HG03175 (cell line): ENCODE data around the gene MICAL3.

ENCODE experiments used
- ATAC-seq: cut with Tn5 transposase; IDR thresholded peaks from one replicate; pipeline ENCODE4 v1.9.1; 2021; ENCODE audit warnings: mild to moderate bottlenecking, moderate library complexity; ENCODE audit not compliant: unreplicated experiment

Gene MICAL3

GRCh38 chr22:17785185-17786184 lies 238.9 kb downstream of the MICAL3 start:
- ATAC-seq = no peak

GRCh38 chr22:17784776-17785175 lies 239.6 kb downstream of the MICAL3 start:
- no peak for ATAC-seq

- no peak for ATAC-seq
Observed at GRCh38 chr22:17783773-17784480, 240.4 kb downstream of the MICAL3 start.

DNA sequence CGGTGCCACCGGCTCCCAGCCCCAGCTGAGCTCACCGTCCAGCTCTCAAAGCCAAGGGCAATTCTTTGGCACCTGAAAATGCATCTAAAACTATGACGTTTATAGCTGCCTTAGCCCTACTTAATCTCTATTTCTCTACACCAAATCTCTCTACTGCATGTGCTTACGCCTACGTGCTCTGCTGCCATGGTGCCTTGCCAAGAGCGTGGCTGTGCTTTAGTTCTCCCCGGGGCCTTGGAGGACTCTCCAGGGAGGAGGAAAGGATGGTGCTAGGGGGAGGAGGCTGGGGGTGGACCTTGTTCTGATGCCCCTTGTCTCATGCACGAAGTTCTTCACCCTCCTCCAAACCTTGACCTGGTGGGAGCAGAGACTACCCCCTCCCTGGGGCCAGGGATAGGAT lies 241.0 kb downstream of the MICAL3 start:
- no peak for ATAC-seq

GRCh38 chr22:17782621-17783020 lies 241.7 kb downstream of the MICAL3 start:
- ATAC-seq = no peak

DNA sequence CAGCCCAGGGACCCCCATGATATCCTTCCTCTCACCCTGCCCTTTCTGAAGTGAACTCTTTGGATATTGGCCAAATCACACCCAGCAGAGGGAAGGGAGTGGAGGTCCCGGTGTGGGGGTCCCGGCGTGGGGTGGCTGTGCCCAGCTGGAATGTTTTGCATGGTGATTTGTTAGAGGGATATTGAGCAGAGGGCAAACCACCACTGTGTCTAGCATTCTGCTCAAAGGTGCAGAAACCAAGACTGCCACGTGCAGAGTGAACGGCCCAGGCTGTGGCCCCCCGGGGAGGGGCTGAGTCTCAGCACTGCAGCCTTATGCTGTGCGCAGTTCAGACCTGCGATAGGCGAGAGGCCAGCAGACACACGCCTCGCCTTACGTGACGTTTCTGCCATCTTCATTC lies 242.2 kb downstream of the MICAL3 start:
- no peak for ATAC-seq

DNA sequence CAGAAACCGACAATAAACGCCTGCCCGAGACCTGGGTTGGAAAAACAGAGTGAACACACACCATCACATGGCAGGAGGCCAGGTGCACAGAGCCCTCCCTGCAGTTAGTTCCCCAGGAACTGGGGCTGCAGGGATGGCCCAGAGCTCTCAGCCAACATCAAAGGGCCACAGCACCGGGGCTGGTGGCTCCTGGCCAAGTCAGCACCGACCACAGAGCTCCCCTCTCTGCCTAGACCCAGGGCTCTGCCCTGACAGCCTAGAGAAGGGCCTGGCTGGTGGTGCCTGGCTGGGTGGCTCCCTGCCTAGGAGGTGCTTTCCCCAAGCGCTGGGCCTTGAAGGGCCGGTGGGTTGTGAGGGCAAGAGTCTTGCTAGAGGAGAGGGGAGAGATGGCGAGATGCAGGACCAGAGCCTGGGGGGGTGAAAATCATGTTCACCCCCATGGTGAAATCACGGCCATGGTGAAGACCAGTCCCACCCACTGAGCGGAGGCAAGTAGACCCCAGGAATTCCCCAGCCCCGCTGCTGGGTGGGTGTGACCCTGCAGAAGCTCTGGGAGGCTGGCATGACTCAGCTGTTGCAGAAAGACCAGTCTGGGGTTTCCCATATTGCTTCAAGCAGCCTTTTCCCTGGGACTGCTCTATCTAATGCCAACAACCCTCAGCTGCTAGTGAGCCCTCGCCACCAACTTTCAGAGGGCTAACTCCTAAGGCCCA lies 242.9 kb downstream of the MICAL3 start:
- no peak for ATAC-seq

DNA sequence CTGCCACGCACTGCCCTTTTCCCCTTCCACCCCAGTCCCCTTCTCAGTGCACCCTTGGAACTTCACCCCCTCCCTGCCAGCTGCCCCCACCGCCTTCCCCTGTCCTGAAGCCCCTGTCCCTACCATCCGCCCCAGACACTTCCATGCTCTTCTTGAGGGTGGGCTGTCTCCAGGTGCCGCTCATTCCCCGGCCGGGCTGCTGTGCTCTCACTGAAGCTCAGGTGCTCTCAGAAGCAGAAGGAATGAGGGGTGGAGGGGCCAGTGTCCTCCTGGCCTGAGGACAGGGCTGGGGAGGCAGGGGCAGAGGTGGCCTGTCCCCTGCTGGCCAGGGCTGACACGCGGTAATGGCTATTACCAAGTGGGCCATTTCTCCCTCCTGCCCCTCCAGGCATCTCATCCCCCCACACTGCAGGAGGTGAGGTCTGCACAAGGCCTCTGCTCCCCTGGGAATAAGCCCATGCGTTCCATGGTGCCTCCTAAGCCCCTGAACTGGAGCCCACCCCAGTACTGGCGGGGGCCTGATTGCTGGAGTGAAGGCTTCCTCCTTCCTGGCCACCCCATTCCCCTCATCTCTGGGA lies 243.5 kb downstream of the MICAL3 start:
- no peak for ATAC-seq

DNA sequence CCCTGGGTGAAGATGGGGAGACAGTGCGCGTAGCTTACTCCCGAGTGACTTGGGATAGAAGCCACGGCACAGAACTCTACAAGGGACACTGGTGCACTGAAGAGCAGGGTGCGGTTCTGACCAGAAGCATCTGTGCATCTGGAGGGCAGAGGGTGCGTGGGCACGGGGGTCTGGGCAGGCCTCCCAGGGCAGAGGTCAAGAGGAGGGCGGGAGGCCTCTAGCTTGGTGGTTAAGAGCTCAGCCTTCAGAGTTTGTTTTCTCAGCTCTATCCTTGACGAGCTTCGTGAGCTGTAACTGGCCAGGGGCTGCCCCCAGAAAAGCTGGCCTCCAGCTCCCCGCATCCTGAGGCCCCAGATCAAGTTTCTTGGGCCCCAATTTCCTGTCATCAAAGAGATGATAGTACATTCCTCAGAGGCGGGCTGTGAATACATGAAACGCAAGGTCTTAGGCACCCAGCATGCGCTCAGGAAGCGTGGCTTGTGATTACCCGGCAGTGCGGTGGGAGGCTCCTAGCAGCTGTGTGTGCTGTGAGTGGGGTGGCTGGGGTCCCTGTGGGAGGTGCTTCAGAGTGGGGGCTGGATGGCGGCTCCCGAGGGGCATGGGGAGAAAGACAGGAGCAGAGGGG lies 244.1 kb downstream of the MICAL3 start:
- ATAC-seq = no peak

DNA sequence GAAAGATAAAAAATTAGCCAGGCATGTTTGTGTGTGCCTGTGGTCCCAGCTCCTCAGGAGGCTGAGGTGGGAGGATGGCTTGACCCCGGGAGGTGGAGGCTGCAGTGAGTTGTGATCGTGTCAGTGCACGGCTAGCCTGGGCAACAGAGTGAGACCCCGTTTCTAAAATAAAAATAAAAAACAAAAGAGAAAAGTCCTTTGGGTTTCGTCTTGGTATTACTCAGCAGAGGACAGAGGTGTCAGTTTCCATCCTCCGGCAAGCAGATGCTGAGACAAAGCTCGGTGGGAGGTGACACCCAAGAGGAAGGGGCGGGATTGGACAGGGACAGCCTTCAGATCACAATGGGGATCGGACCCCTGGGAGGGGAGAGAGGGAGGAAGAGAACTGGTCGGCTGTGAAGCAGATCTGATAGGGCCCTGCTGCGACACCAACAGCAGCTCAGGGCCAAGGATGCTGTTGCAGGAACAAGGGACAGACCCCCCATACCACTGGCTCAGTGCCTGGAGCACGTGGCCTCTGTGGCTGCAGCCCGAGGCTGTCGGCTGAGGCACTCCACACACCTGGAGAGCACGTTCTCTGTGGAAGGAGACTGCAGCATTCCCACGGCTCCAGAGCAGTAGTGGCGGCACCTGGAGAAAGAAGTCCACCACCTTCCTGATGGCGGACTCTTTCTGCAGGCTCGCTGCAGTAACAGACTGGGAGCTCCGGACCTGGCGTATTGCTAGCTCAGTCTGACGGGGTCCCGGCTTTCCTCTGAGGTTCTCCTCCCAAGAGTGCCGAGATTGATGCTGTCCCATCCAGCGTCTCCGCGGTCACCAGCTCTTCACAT lies 244.9 kb downstream of the MICAL3 start:
- peak; percentile 47 for ATAC-seq

DNA sequence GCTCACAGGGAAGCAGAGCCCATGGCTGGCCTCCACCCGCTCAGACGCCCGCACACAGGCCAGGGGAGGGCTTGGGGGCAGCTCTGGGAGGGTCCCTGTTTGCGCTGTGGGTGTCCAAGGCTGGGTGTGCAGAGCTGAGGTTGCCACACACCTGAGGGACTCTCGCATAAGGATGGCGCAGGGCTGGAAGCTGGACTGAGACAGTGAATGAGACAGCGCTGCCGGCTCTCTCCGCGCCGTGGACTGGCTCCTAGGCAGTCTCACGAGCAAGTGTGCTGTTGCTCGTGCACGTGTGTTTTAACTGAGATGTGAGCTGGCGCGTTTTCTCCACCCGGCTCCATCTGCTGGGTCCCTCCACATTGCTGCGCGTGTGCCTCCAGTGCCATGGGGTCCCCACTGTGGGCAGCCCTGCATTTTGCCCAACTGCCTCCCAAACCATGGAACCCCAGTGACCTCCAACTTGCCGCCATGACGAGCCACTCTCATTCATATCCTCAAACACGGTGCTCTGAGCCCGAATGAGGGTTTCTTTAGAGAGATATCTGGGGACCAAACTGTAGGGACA lies 245.9 kb downstream of the MICAL3 start:
- no peak for ATAC-seq

GRCh38 chr22:17777717-17778044 lies 246.7 kb downstream of the MICAL3 start:
- no peak for ATAC-seq

GRCh38 chr22:17777005-17777716 lies 247.2 kb downstream of the MICAL3 start:
- ATAC-seq = peak; percentile 35

DNA sequence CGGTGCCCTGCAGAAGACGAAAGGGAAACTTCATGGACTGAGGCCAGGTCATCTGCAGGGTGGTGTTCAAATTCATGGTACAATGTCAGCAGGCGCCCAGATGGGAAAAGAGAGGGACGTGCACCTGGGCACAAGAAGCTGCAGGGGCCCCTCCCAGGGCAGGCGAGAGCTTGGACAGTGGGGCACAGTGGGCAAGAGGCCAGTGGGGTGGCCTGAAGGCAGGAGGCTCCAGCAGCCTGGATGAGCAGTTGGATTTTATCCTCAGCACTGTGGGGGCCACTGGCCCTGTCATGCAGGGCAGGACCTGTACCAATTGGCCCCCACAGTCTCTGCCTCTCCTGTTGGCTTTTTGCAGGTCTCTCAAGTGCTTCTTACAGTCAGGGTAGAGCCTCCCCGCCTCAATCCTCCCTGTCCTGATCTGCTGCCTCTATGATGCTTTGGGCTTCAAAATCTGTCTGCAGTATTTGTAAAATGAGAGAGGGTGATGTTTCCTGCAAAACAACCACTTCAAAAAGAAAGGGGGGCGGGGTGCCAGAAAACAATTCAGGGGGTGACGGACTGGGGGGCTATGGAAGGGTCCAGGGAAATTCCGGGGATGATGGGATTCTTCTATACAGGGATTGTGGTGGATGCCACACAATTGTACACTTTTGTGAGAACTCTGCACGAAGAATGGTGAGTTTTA lies 248.4 kb downstream of the MICAL3 start:
- no peak for ATAC-seq

DNA sequence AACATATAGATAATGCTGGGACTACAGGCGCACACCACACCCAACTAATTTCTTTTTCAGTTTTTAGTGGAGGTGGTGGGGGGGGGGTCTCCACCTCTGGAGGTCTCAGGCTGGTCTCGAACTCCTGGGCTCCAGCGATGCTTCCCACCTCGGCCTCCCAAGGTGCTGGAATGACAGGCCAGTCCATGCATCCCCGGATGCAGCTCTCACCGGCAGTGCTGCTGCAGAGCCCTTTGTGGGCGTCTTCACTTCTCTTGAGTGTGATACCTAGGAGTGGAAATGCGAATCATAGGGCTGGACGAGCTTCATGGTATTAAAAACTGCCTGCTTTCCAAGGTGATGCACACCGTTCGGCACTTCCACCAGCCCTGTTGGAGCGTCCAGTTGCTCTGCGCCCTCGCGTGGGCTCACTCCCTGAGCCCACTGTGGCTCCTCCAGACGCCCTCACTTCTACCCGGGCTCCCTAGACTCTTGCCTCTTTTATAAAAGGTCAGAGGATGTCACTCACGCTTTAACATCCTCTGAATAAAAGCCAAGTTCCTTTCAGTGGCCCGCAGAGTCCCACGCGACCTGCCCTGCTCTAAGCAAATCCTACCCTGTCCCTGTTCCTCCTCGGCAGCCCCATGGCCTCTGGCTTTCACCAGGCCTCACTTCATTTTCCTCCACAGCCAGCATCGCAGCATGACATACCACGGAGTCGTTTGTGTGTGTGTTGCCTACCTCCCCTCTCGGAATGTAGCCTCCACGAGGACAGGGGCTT lies 249.3 kb downstream of the MICAL3 start:
- ATAC-seq = no peak

DNA sequence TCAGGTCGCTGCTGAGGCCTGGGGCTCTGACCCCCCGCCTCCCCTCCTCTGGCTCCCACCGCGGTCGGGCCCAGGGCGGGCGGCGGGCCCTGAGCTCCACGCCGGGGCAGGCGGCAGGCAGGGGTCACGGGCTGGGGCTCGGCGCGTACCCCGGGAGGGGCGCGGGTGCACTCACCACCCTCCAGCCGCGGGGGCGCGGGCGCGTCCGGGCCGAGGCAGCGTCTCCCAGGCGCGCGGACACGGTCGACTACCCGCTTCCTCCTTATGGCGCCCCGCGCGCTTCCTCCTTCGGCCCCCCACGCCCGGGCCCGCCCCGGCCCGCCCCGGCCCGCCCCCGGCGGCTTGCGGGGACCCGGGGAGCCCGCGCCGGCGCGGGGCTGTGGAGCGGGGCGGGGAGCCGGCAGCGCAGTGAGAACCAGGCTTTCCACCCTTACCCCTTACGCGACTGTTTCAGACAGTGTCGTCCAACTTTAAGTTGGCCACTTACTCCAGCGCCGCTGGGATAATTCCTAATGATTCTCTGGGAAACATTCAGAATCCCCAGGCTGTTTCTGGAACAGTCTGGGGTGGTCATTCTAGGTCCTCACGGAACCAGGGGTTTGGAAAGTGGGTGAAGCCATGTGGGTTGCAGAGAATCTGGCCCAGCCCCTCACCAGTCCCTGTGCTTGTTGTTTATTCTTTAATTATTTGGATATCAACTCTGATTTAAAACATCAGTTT lies 250.0 kb downstream of the MICAL3 start, which contains the start of gene BID:
Gene BID, minus strand, starts transcription at position 264 of the 720 bp plus-strand sequence. CDS start 24,353 bp downstream, outside the sequence.
- ATAC-seq = peak; percentile 28
